Activated B cell treated with CpG ODN at 0.5 μM for 24 hours (primary cell): ENCODE measurements around the gene SDHB. TPM values are rescaled to one million over a fixed set of nuclear protein-coding genes. Genes with fewer than 3 reads are reported as not detected.

Experiments
- ATAC-seq: fragments of 200-7000 bp; cut with Tn5 transposase; one replicate; pipeline ENCODE4 v1.10.0; 2021; ENCODE audit warnings: low read depth, mild to moderate bottlenecking, moderate library complexity
- CTCF ChIA-PET: fragments of 350-600 bp; sonication (Branson Sonifier 250); formaldehyde crosslinking; loops from one replicate; lab custom pipeline; 2021; ENCODE audit warnings: antibody characterized with exemption; lab: Charles Lee
- POLR2A ChIA-PET: fragments of 350-600 bp; sonication (Branson Sonifier 250); formaldehyde crosslinking; loops from one replicate; lab custom pipeline; 2021; ENCODE audit warnings: antibody characterized with exemption; lab: Charles Lee
- DNase-seq: peaks from one replicate; pipeline ENCODE4 v3.0.0; 2022
- H3K27ac Mint-ChIP-seq: one replicate; pipeline ENCODE4 v1.8.0; 2020; ENCODE audit warnings: mixed read lengths
- H3K27me3 Mint-ChIP-seq: one replicate; pipeline ENCODE4 v1.8.0; 2021; ENCODE audit warnings: mixed read lengths
- H3K36me3 Mint-ChIP-seq: one replicate; pipeline ENCODE4 v1.8.0; 2021; ENCODE audit warnings: low read depth, mixed read lengths
- H3K4me1 Mint-ChIP-seq: one replicate; pipeline ENCODE4 v1.8.0; 2021; ENCODE audit warnings: mixed read lengths
- H3K4me3 Mint-ChIP-seq: one replicate; pipeline ENCODE4 v1.8.0; 2020; ENCODE audit warnings: mild to moderate bottlenecking, mixed read lengths
- H3K9me3 Mint-ChIP-seq: one replicate; pipeline ENCODE4 v1.8.0; 2020; ENCODE audit warnings: mixed read lengths
- CTCF ChIP-seq: fragments of 200-600 bp; IDR thresholded peaks from one replicate; pipeline ENCODE4 v1.8.0; 2022; ENCODE audit warnings: antibody characterized with exemption, mild to moderate bottlenecking
- intact Hi-C: fragments of 100-400 bp; cut with micrococcal nuclease; formaldehyde crosslinking; loops from one replicate; pipeline ENCODE4 v1.15.1; 2024
- total RNA-seq: library from RNA; stranded (reverse); gene quantifications from 2 replicates; pipeline ENCODE4 v1.2.3, GENCODE V29; 2022

SDHB gene
- total RNA-seq, 1 donor from 2014 or later = 70.7 TPM

- H3K36me3 Mint-ChIP-seq = no peaks in the 10 kb centered on the region
- DNase-seq (no peak), ATAC-seq (no peak)
- peaks cover 2% of the 10 kb centered on the region for H3K27me3 Mint-ChIP-seq
- peaks cover 2% of the 10 kb centered on the region for H3K9me3 Mint-ChIP-seq
- intact Hi-C loops = no loop called here
- ChIA-PET POLR2A (no interaction called here), CTCF (no interaction called here)
- H3K4me3 Mint-ChIP-seq = no peak overlapping the region
- H3K27ac Mint-ChIP-seq = no peak overlapping the region
- H3K4me1 Mint-ChIP-seq = no peaks in the 10 kb centered on the region
- no peak for TF ChIP-seq CTCF
Measured at GRCh38 chr1:17078991-17079868, 25.4 kb upstream of the SDHB start.

DNA sequence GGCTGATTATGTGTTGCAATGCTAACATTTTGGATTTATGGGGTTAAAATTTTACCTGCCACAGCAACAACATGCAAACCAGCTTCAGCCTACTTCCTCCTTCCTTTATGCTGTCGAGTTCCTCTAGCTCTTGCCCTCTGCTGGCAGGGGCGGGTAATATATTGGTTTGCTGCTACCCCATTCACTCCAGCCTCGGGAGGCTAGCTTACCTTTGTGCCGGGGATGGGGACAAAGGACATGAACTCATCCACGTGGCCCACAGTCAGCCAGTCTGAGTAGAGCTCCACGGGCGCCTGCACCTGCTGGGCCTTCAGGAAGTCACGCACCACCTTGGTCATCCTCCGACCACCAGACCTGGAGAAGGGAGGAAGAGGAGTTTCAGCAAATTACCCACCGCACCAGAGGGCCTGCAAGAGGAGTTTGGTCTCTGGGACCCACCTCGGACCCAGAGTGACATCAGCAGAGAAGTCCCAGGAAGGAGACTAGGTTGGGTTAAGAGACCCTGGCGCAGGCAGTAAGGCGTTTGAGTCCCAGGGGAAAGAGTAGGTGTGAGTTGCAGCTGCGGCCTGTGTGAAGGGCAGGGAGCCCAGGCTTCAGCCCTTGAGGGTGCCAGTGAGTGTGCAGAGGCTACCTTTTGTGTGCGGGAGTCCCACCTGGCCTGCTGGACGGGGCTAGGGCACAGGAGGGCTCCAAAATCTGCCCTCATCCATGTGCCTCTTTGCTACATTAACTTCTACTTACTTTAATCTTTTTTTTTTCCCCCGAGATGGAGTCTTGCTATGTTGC, 21.8 kb upstream of the SDHB start:
- no peak for TF ChIP-seq CTCF
- no peaks in the 10 kb centered on the region for H3K36me3 Mint-ChIP-seq
- H3K27ac Mint-ChIP-seq = no peak overlapping the region
- peaks cover 2% of the 10 kb centered on the region for H3K9me3 Mint-ChIP-seq
- H3K4me1 Mint-ChIP-seq = no peaks in the 10 kb centered on the region
- peak; percentile 60 for ATAC-seq
- intact Hi-C loops = no loop called here
- CTCF ChIA-PET = interaction anchor here (1.9 kb wide), 1 partner anchor 15 kb away, joined by 7 read pairs; no protein-coding TSS in a partner anchor
- H3K4me3 Mint-ChIP-seq = no peak overlapping the region
- POLR2A ChIA-PET = no interaction called here
- H3K27me3 Mint-ChIP-seq = no peaks in the 10 kb centered on the region
- no peak for DNase-seq

DNA sequence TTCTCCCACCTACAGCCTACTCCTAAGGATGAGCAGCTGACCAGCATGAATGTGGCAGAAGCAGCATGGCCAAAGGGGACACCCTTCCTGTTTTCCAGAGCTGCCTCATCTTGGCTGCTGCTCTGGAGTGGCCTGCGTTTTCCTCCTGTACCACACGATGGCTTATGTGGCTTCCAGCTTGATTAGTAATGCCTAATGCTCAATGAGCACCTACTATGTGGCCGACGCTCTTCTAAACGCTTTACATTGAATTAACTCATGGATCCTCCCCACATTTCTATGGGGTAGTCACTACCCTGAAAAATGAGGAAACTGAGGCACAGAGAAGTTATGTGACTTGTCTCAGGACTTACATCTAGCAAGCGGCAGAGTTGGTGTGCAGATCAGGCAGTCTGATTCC, 18.0 kb upstream of the SDHB start:
- Mint-ChIP-seq H3K27ac (no peak overlapping the region), H3K9me3 (peaks cover 2% of the 10 kb centered on the region), H3K27me3 (no peaks in the 10 kb centered on the region), H3K4me1 (no peaks in the 10 kb centered on the region), H3K36me3 (no peaks in the 10 kb centered on the region), H3K4me3 (no peak overlapping the region)
- POLR2A ChIA-PET = no interaction called here
- DNase-seq (no peak), ATAC-seq (no peak)
- intact Hi-C loops = no loop called here
- CTCF ChIA-PET = no interaction called here
- no peak for TF ChIP-seq CTCF

GRCh38 chr1:17070163-17070525, 16.3 kb upstream of the SDHB start:
- ATAC-seq = no peak
- CTCF ChIA-PET = no interaction called here
- POLR2A ChIA-PET = no interaction called here

More at GRCh38 chr1:17070163-17070525, 16.3 kb upstream of the SDHB start:
- no peak overlapping the region for H3K27ac Mint-ChIP-seq
- no peaks in the 10 kb centered on the region for H3K9me3 Mint-ChIP-seq
- intact Hi-C loops = no loop called here
- H3K4me1 Mint-ChIP-seq = no peaks in the 10 kb centered on the region
- no peak for TF ChIP-seq CTCF
- DNase-seq = no peak
- H3K4me3 Mint-ChIP-seq = no peak overlapping the region
- H3K36me3 Mint-ChIP-seq = no peaks in the 10 kb centered on the region
- H3K27me3 Mint-ChIP-seq = no peaks in the 10 kb centered on the region
